ENCODE measurements around the gene ABCC1. TPM values are rescaled to one million over a fixed set of nuclear protein-coding genes. Genes with fewer than 3 reads are reported as not detected.

The ABCC1 gene
- total RNA-seq, 1 experiment from 2014 or later = 46.3 TPM

- Mint-ChIP-seq H3K4me3 (ENCODE audit: low read depth, unreplicated experiment) (no peak overlapping the region), H3K9me3 (ENCODE audit: low read depth, unreplicated experiment) (no peaks in the 10 kb centered on the region), H3K27me3 (ENCODE audit: unreplicated experiment) (no peaks in the 10 kb centered on the region), H3K36me3 (ENCODE audit: insufficient read depth, unreplicated experiment) (peaks cover 25% of the 10 kb centered on the region), H3K27ac (ENCODE audit: unreplicated experiment) (no peak overlapping the region), H3K4me1 (ENCODE audit: low read depth, unreplicated experiment) (peaks cover 45% of the 10 kb centered on the region)
- TF ChIP-seq CTCF (IDR thresholded peaks at IDR 0.05; ENCODE audit: unreplicated experiment) = no peak
- intact Hi-C loops (cut with micrococcal nuclease; ENCODE audit: unreplicated experiment) = no loop called here
- CTCF ChIA-PET = interaction anchor here (0.7 kb wide), 1 partner anchor 64 kb away, joined by 3 read pairs; no protein-coding TSS in a partner anchor
- no peak for DNase-seq
- no TSS peak for BruUV-seq (replicated peaks)
These were observed 51.3 kb downstream of the ABCC1 start for GRCh38 chr16:16000685-16001084.

- H3K4me3 Mint-ChIP-seq (ENCODE audit: low read depth, unreplicated experiment) = no peak overlapping the region
- no peak for TF ChIP-seq CTCF (IDR thresholded peaks at IDR 0.05; ENCODE audit: unreplicated experiment)
- DNase-seq = no peak
- peaks cover 16% of the 10 kb centered on the region for H3K36me3 Mint-ChIP-seq (ENCODE audit: insufficient read depth, unreplicated experiment)
- no peak overlapping the region for H3K27ac Mint-ChIP-seq (ENCODE audit: unreplicated experiment)
- no peaks in the 10 kb centered on the region for H3K9me3 Mint-ChIP-seq (ENCODE audit: low read depth, unreplicated experiment)
- H3K27me3 Mint-ChIP-seq (ENCODE audit: unreplicated experiment) = no peaks in the 10 kb centered on the region
- CTCF ChIA-PET = no interaction called here
- intact Hi-C loops (cut with micrococcal nuclease; ENCODE audit: unreplicated experiment) = no loop called here
- BruUV-seq (replicated peaks) = no TSS peak
- H3K4me1 Mint-ChIP-seq (ENCODE audit: low read depth, unreplicated experiment) = peaks cover 37% of the 10 kb centered on the region
These were observed 52.3 kb downstream of the ABCC1 start for GRCh38 chr16:16001596-16002255.

- CTCF ChIA-PET = interaction anchor here (0.5 to 0.8 kb wide), 3 partner anchors 24 to 161 kb away, joined by 3 to 4 read pairs (median 3); no protein-coding TSS in a partner anchor
- peaks cover 17% of the 10 kb centered on the region for H3K4me1 Mint-ChIP-seq (ENCODE audit: low read depth, unreplicated experiment)
- BruUV-seq (replicated peaks) = no TSS peak
- no peaks in the 10 kb centered on the region for H3K9me3 Mint-ChIP-seq (ENCODE audit: low read depth, unreplicated experiment)
- H3K36me3 Mint-ChIP-seq (ENCODE audit: insufficient read depth, unreplicated experiment) = peaks cover 6% of the 10 kb centered on the region
- peak overlapping the region; percentile 34 for H3K27ac Mint-ChIP-seq (ENCODE audit: unreplicated experiment)
- no peak overlapping the region for H3K4me3 Mint-ChIP-seq (ENCODE audit: low read depth, unreplicated experiment)
- intact Hi-C loops (cut with micrococcal nuclease; ENCODE audit: unreplicated experiment) = no loop called here
- no peak for TF ChIP-seq CTCF (IDR thresholded peaks at IDR 0.05; ENCODE audit: unreplicated experiment)
- H3K27me3 Mint-ChIP-seq (ENCODE audit: unreplicated experiment) = no peaks in the 10 kb centered on the region
- no peak for DNase-seq
These were observed 54.4 kb downstream of the ABCC1 start for GRCh38 chr16:16003719-16004313.

GRCh38 chr16:16004314-16004749, 54.9 kb downstream of the ABCC1 start:
- peaks cover 15% of the 10 kb centered on the region for H3K4me1 Mint-ChIP-seq (ENCODE audit: low read depth, unreplicated experiment)
- H3K27ac Mint-ChIP-seq (ENCODE audit: unreplicated experiment) = peak overlapping the region; percentile 34
- BruUV-seq (replicated peaks) = no TSS peak
- no peak overlapping the region for H3K4me3 Mint-ChIP-seq (ENCODE audit: low read depth, unreplicated experiment)
- intact Hi-C loops (cut with micrococcal nuclease; ENCODE audit: unreplicated experiment) = no loop called here
- no peaks in the 10 kb centered on the region for H3K9me3 Mint-ChIP-seq (ENCODE audit: low read depth, unreplicated experiment)
- CTCF ChIA-PET = interaction anchor here (0.5 to 0.8 kb wide), 4 partner anchors 23 to 259 kb away, joined by 3 to 5 read pairs (median 4); no protein-coding TSS in a partner anchor
- peaks cover 11% of the 10 kb centered on the region for H3K36me3 Mint-ChIP-seq (ENCODE audit: insufficient read depth, unreplicated experiment)
- no peak for DNase-seq
- no peak for TF ChIP-seq CTCF (IDR thresholded peaks at IDR 0.05; ENCODE audit: unreplicated experiment)
- H3K27me3 Mint-ChIP-seq (ENCODE audit: unreplicated experiment) = no peaks in the 10 kb centered on the region

All from Calu3 (cell line).